GM23248 (cell line): ENCODE results near the gene MRPS22.

Experiments
- EZH2 ChIP-seq: fragments of 200-600 bp; sonication (generic); IDR thresholded peaks from 2 replicates; pipeline ENCODE4 v1.6.1; 2018; ENCODE audit warnings: antibody characterized with exemption, mild to moderate bottlenecking; ENCODE audit not compliant: insufficient read depth, poor library complexity, severe bottlenecking
- EZH2phosphoT487 ChIP-seq: fragments of 200-600 bp; sonication (generic); IDR thresholded peaks from 2 replicates; pipeline ENCODE4 v1.6.1; 2018; ENCODE audit warnings: antibody characterized with exemption, moderate library complexity, mild to moderate bottlenecking, low read depth; ENCODE audit not compliant: insufficient read depth

GRCh38 chr3:139389552-139390368, 45.9 kb downstream of the MRPS22 start, which contains the start of gene COPB2:
- no peak for TF ChIP-seq EZH2
- no peak for TF ChIP-seq EZH2phosphoT487
